Measurements from ENCODE around the gene CLCN3. TPM values are rescaled to one million over a fixed set of nuclear protein-coding genes. Genes with fewer than 3 reads are reported as not detected.
"Not testable (repeated sequence)": the region's sequence is repeated elsewhere in the genome, so short reads cannot be mapped to it uniquely, and the experiment has no call there.

Gene CLCN3
- polyA plus RNA-seq, 3 donors from 2014 or later: 4.7 to 12.6 (median 9.2) TPM

- H3K4me1 Mint-ChIP-seq: peaks cover 49 to 75% of the 10 kb centered on the region in 2 donors
- H3K9me3 Mint-ChIP-seq: no peaks in the 10 kb centered on the region
- DNase-seq: peak in 1 of 3 donors; percentile 2
- H3K36me3 Mint-ChIP-seq: no peaks in the 10 kb centered on the region
- peak overlapping the region; percentile 55 to 100 (median 99) for H3K4me3 Mint-ChIP-seq
- H3K27ac Mint-ChIP-seq: peak overlapping the region; percentile 87 to 100 (median 98)
- peaks cover 19 to 23% (median 19%) of the 10 kb centered on the region in 3 donors for H3K27me3 Mint-ChIP-seq (ENCODE audit: low read depth in 3 of 3)
Measured at GRCh38 chr4:169622566-169622965, 2.2 kb downstream of the CLCN3 start.

DNA sequence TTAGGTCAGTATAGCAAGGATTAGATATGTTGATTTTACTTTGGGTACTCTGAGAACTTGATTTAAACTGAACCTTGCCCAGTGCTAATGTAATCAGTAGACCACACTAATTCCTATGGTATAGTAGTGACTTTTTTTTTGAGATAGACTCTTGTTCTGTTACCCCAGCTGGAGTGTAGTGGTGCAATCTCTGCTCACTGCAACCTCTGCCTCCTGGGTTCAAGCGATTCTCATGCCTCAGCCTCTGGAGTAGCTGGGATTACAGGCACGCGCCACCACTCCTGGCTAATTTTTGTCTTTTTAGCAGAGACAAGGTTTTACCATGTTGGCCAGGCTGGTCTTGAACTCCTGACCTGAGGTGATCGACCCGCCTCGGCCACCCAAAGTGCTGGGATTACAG lies 3.6 kb downstream of the CLCN3 start:
- not testable (repeated sequence) for DNase-seq, H3K9me3 Mint-ChIP-seq, H3K36me3 Mint-ChIP-seq, H3K4me3 Mint-ChIP-seq
- peaks cover 45 to 68% of the 10 kb centered on the region in 2 donors for H3K4me1 Mint-ChIP-seq
- H3K27me3 Mint-ChIP-seq (ENCODE audit: low read depth in 3 of 3): peaks cover 19 to 23% (median 19%) of the 10 kb centered on the region in 3 donors
- H3K27ac Mint-ChIP-seq: peak overlapping the region in 3 of 6 donors; percentile 80 to 98 (median 97)

- H3K4me3 Mint-ChIP-seq: no peak overlapping the region
- peaks cover 4 to 8% (median 7%) of the 10 kb centered on the region in 3 donors for H3K27me3 Mint-ChIP-seq (ENCODE audit: low read depth in 3 of 3)
- peaks cover 40 to 65% of the 10 kb centered on the region in 2 donors for H3K4me1 Mint-ChIP-seq
Measured at GRCh38 chr4:169625886-169626285, 5.5 kb downstream of the CLCN3 start.

DNA sequence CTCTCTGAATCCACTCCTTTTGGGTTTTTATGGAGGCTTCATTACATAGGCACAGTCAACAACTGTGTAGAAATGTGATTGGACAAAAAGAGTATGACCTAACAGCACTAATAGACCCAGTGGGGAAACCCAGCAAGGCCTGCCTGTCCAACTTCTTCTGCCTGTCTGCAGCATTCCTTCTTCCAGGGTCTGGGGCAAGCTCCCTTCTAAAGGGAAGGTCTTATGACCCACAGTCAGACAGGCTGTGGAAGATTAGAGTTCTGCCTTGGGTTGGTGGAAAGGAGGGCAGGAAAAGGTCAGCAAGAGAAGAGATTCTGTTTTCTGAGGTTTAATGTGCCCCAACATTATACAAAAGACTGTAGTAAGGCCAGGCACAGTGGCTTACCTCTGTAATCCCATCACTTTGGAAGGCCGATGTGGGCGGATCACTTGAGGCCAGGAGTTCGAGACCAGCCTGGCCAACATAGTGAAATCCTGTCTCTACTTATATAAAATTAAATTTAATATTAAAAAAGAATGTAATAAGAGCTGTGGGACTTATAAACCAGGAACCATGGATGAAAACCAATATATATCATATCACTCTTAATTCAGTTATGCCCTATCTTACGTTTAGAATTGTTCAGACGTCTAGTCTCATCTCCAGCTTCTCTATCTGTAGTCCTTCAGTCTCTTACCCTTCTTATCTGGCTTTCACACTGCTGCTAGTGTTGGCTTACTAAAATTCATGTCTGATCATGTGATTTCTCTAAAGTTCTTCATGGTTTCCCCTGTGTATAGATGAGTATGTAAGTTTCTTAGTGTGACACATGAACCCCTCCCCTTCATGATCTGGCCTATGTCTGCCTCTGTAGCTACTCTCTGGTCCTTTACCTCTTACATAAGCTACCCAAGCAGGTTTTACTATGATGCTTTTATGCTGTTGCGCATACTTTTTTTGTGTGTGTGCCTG lies 6.2 kb downstream of the CLCN3 start:
- peak overlapping the region; percentile 4 to 83 (median 49) for H3K27ac Mint-ChIP-seq
- peaks cover 4 to 7% (median 6%) of the 10 kb centered on the region in 3 donors for H3K27me3 Mint-ChIP-seq (ENCODE audit: low read depth in 3 of 3)
- peaks cover 35 to 63% of the 10 kb centered on the region in 2 donors for H3K4me1 Mint-ChIP-seq
- no peak overlapping the region for H3K4me3 Mint-ChIP-seq
- DNase-seq: no peak
- H3K36me3 Mint-ChIP-seq: peaks cover 0 to 2% (median 0%) of the 10 kb centered on the region in 3 donors
- no peaks in the 10 kb centered on the region for H3K9me3 Mint-ChIP-seq

More at GRCh38 chr4:169625886-169626285, 5.5 kb downstream of the CLCN3 start:
- Mint-ChIP-seq H3K36me3 (no peaks in the 10 kb centered on the region), H3K9me3 (no peaks in the 10 kb centered on the region), H3K27ac (peak overlapping the region in 2 of 6 donors; percentile 56 to 71)
- no peak for DNase-seq

DNA sequence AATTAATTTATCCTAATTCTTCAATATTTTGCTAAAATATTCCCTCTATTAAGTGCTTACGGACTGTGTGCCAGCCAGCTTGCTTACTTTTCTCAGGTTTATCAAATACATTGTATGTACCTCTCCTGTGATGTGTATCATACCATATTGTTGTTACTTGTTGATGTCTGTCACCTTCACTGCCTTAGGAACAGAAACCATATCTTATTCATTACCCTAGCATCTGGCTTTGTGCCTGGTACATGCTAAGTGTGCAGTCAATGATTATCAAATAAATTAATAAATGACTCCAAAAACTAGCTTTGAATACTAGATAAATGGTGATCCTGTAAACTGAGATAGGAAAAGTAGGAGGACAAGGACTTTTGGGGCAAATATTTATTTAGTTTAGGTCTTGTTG lies 6.9 kb downstream of the CLCN3 start:
- peak overlapping the region in 5 of 6 donors; percentile 4 to 51 (median 30) for H3K27ac Mint-ChIP-seq
- H3K36me3 Mint-ChIP-seq: peaks cover 0 to 4% (median 2%) of the 10 kb centered on the region in 3 donors

GRCh38 chr4:169628579-169628978 lies 8.2 kb downstream of the CLCN3 start:
- no peak for DNase-seq
- no peaks in the 10 kb centered on the region for H3K9me3 Mint-ChIP-seq
- no peak overlapping the region for H3K4me3 Mint-ChIP-seq
- H3K36me3 Mint-ChIP-seq: peaks cover 0 to 4% (median 2%) of the 10 kb centered on the region in 3 donors
- peaks cover 17 to 48% of the 10 kb centered on the region in 2 donors for H3K4me1 Mint-ChIP-seq
- H3K27ac Mint-ChIP-seq: peak overlapping the region in 3 of 6 donors; percentile 22 to 64 (median 37)
- H3K27me3 Mint-ChIP-seq (ENCODE audit: low read depth in 3 of 3): no peaks in the 10 kb centered on the region

More for the DNA sequence above, 6.9 kb downstream of the CLCN3 start:
- H3K4me1 Mint-ChIP-seq: peaks cover 28 to 60% of the 10 kb centered on the region in 2 donors
- no peaks in the 10 kb centered on the region for H3K9me3 Mint-ChIP-seq
- no peak overlapping the region for H3K4me3 Mint-ChIP-seq
- H3K27me3 Mint-ChIP-seq (ENCODE audit: low read depth in 3 of 3): peaks cover 0 to under 1% (median 0%) of the 10 kb centered on the region in 3 donors
- no peak for DNase-seq

DNA sequence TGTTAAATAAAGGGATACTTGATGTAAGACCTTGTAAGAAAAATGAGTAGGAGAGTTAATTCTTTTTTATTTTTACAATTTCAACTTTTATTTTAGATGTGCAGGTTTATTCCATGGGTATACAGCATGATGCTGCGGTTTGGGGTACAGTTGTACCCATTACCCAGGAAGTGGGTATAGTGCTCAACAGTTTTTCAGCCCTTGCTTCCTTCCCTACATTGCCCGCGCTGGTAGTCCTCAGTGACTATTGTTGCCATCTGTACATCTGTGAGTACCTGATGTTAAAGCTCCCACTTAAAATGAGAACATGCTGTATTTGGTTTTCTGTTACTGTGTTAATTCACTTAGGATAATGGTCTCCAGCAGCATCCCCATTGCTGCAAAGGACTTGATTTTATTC lies 9.7 kb downstream of the CLCN3 start:
- no peak for DNase-seq
- no peaks in the 10 kb centered on the region for H3K9me3 Mint-ChIP-seq
- peak overlapping the region in 4 of 6 donors; percentile 4 to 50 (median 28) for H3K27ac Mint-ChIP-seq
- H3K4me1 Mint-ChIP-seq: peaks cover 16 to 44% of the 10 kb centered on the region in 2 donors
- H3K4me3 Mint-ChIP-seq: no peak overlapping the region
- H3K27me3 Mint-ChIP-seq (ENCODE audit: low read depth in 3 of 3): no peaks in the 10 kb centered on the region
- peaks cover 0 to 4% (median 2%) of the 10 kb centered on the region in 3 donors for H3K36me3 Mint-ChIP-seq

GRCh38 chr4:169632896-169633295 lies 12.5 kb downstream of the CLCN3 start:
- Mint-ChIP-seq H3K36me3 (peaks cover 6 to 16% (median 13%) of the 10 kb centered on the region in 3 donors), H3K27me3 (ENCODE audit: low read depth in 3 of 3) (no peaks in the 10 kb centered on the region), H3K27ac (no peak overlapping the region), H3K9me3 (no peaks in the 10 kb centered on the region), H3K4me3 (no peak overlapping the region), H3K4me1 (peaks cover 12 to 25% of the 10 kb centered on the region in 2 donors)
- no peak for DNase-seq

DNA sequence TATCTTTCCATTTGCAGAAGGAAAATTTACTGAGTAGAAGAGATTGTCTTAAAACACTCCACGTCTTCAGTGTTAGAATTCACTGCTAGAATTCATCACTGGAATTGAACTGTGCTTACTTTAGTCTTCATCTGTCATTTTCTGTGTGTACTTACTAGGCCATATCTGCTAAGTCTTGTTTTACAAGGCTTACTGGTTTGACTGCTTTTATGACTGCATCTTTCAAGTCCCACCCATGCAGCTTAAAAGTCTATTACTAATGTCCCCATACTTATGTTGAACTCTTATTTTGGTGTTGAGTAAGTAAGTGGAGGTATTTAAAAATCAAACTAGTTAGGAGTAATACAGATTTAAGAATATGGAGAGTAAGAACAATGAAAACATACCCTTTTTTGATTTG lies 14.6 kb downstream of the CLCN3 start:
- Mint-ChIP-seq H3K9me3 (no peaks in the 10 kb centered on the region), H3K4me1 (peaks cover 7 to 19% of the 10 kb centered on the region in 2 donors), H3K27ac (peak overlapping the region in 1 of 6 donors; percentile 44), H3K27me3 (ENCODE audit: low read depth in 3 of 3) (no peaks in the 10 kb centered on the region), H3K4me3 (no peak overlapping the region), H3K36me3 (peaks cover 17 to 29% (median 25%) of the 10 kb centered on the region in 3 donors)
- DNase-seq: no peak

DNA sequence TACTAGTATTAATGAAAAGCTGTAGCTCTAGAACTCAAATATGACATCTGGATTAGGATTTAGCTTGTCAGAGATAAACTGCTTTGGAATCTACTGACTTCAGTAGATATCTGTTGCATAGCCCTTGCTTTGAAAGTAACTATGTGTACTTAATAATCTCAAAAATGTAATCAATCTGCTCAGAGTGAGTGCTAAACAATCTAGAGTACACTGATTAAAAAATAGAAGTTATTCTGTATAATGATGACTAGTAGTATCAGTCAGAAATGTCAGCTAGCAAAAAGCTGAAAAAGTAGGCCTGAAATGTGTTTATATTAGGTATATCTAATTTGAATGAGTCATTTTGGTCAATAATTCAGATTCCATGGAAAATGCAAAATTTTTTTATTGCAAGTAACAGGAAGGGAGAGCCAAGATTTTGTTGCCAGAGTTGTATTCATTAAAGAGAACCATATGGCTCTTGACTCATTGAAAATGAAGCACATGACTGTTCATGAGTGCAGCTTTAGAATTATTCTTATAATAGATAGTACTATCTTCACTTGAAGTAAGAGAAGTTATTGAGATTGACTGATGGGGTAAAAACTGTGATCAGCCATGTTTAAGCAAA lies 20.0 kb downstream of the CLCN3 start:
- Mint-ChIP-seq H3K4me1 (no peaks in the 10 kb centered on the region), H3K4me3 (no peak overlapping the region), H3K9me3 (no peaks in the 10 kb centered on the region), H3K36me3 (peaks cover 26 to 40% (median 26%) of the 10 kb centered on the region in 3 donors), H3K27me3 (ENCODE audit: low read depth in 3 of 3) (no peaks in the 10 kb centered on the region), H3K27ac (peak overlapping the region in 2 of 6 donors; percentile 0 to 58)
- DNase-seq: no peak

- Mint-ChIP-seq H3K27me3 (ENCODE audit: low read depth in 3 of 3) (no peaks in the 10 kb centered on the region), H3K27ac (no peak overlapping the region)
- DNase-seq: no peak
Measured at GRCh38 chr4:169644802-169645201, 24.4 kb downstream of the CLCN3 start.

GRCh38 chr4:169645627-169646026 lies 25.2 kb downstream of the CLCN3 start:
- Mint-ChIP-seq H3K4me1 (no peaks in the 10 kb centered on the region), H3K4me3 (no peak overlapping the region), H3K27me3 (ENCODE audit: low read depth in 3 of 3) (no peaks in the 10 kb centered on the region), H3K36me3 (peaks cover 5 to 18% (median 9%) of the 10 kb centered on the region in 3 donors), H3K9me3 (no peaks in the 10 kb centered on the region), H3K27ac (peak overlapping the region in 1 of 6 donors; percentile 5)
- no peak for DNase-seq

More at GRCh38 chr4:169644802-169645201, 24.4 kb downstream of the CLCN3 start:
- no peaks in the 10 kb centered on the region for H3K9me3 Mint-ChIP-seq
- no peak overlapping the region for H3K4me3 Mint-ChIP-seq
- H3K4me1 Mint-ChIP-seq: no peaks in the 10 kb centered on the region
- peaks cover 5 to 18% (median 11%) of the 10 kb centered on the region in 3 donors for H3K36me3 Mint-ChIP-seq

GRCh38 chr4:169649545-169650226 lies 29.3 kb downstream of the CLCN3 start:
- Mint-ChIP-seq H3K4me1 (peaks cover 1 to 10% of the 10 kb centered on the region in 2 donors), H3K4me3 (no peak overlapping the region), H3K27me3 (ENCODE audit: low read depth in 3 of 3) (no peaks in the 10 kb centered on the region), H3K36me3 (peaks cover 0 to 4% (median 2%) of the 10 kb centered on the region in 3 donors), H3K9me3 (no peaks in the 10 kb centered on the region), H3K27ac (peak overlapping the region in 1 of 6 donors; percentile 11)
- DNase-seq: no peak

All from immature natural killer cell (primary cell).